Breast epithelium (tissue), 3 donors: ENCODE data around the gene LYL1.

Source experiments
- CTCF ChIP-seq, 3 donors: fragments of 450-650 bp; IDR thresholded peaks; one replicate each; pipeline ENCODE4 v1.5.1; 2016 to 2017; ENCODE audit warnings: antibody characterized with exemption in 3 of 3, mild to moderate bottlenecking in 3 of 3, moderate library complexity in 3 of 3
- POLR2AphosphoS5 ChIP-seq, 3 donors: sonication (generic); formaldehyde crosslinking; IDR thresholded peaks; one replicate each; pipeline ENCODE4 v1.6.1; 2017; ENCODE audit warnings: antibody characterized with exemption in 3 of 3

DNA sequence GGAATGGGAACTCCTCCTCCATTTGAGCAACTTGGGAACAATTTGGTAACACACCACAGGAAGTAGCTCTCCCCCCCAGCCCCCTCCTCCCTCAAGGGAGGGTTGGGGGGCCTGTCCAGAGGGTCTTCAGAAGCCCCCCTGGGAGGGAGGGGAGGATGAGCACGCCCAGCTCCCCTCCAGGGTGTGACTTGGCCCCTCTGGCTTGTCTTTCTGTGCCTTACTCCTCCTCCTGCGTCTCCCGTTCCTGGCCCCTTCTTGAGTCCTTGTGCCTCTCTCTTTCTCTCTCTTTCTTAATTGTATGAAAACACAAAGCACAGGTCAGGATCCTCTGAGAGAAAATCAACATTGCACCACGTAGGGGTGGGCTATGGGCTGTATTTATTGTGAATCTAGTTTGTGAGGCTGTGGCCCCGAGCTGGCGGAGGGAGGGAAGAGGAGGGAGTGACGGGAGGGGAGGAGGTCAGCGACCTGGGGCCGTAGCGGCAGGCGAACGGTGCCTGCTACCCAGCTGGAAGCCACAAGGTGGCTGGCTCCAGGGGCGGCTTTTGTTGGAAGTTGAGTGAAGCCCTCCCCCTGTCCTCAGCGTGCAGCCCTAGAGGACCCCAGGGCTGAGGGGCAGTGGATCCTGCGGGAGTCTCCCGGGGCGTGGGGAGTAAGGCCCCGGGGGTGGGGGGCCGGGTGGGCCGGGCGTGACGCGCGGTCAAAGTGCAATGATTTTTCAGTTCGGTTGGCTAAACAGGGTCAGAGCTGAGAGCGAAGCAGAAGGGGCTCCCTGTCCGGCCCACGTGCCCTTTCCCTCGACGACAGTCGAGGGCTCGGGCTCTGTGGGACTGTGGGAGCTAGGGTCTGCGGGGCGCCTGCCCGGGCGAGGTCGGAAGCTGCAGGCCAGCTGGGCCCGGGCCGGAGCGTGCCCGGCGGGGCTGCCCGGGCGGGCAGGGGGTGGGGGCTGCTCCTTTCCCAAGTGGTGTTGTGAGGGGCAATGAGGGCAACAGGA, 6.4 kb downstream of the LYL1 start:
- TF ChIP-seq CTCF (IDR thresholded peaks at IDR 0.05) (no peak), POLR2AphosphoS5 (IDR thresholded peaks at IDR 0.05) (no peak)
